GM19467 (cell line): ENCODE results near the gene TBX10.
"Not testable (repeated sequence)": the region's sequence is repeated elsewhere in the genome, so short reads cannot be mapped to it uniquely, and the experiment has no call there.

Experiments used
- ATAC-seq: cut with Tn5 transposase; IDR thresholded peaks from one replicate; pipeline ENCODE4 v1.9.1; 2021; ENCODE audit warnings: mild to moderate bottlenecking, moderate library complexity; ENCODE audit not compliant: unreplicated experiment

TBX10 gene

DNA sequence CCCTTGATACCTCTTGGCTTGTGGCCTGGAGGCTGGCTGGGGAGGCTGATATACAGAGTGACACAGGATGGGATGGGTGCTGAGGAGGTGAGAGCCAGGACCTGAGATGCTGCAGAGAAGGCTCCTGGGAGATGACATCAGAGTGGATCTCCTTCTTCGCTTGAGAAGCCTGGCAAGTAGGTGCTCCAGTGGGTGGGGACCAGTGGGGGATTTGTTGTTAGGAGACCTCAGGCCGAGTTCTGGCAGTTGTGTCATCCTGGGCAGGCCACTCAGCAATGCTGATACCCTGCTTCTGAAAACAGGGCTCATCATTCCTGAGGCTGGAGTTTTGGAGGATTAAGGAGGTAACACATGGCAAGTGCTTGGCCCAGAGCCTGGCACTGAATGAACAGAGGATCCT is 34.7 kb downstream of the TBX10 start:
- ATAC-seq = no peak

DNA sequence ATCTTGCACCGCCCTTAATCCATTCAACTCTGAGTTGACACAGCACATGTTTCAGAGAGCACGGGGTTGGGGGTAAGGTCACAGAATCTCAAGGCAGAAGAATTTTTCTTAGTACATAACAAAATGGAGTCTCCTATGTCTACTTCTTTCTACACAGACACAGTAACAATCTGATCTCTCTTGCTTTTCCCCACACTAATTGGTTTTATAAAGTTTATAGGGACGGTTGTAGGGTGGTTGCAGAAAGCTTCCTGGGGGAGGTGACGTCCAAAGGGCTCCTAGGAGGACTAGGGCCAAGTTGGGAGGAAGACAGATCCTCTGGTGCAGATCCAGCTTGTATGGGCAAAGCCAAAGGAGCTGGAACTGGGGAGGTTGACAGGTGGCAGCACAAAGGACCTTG is 35.4 kb downstream of the TBX10 start:
- not testable (repeated sequence) for ATAC-seq

DNA sequence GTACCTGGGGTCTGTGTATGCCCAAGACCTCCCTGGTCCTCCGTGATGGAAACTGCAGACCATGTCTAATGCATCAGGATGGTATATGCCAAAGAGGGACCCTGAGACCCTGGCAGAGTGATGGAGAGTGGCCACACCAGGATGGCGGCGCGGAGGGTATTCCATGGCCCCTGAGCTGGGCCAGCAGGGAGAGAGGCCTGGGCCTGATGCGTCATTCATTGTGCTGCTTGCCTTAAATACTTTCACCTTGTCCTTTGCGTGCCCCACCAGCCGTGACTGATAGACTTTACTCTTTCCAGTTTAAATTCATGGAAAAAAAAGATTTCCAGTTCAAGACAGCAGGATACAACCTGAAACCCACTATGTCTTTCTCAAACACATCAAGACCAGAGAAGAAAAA is 38.5 kb downstream of the TBX10 start:
- no peak for ATAC-seq

DNA sequence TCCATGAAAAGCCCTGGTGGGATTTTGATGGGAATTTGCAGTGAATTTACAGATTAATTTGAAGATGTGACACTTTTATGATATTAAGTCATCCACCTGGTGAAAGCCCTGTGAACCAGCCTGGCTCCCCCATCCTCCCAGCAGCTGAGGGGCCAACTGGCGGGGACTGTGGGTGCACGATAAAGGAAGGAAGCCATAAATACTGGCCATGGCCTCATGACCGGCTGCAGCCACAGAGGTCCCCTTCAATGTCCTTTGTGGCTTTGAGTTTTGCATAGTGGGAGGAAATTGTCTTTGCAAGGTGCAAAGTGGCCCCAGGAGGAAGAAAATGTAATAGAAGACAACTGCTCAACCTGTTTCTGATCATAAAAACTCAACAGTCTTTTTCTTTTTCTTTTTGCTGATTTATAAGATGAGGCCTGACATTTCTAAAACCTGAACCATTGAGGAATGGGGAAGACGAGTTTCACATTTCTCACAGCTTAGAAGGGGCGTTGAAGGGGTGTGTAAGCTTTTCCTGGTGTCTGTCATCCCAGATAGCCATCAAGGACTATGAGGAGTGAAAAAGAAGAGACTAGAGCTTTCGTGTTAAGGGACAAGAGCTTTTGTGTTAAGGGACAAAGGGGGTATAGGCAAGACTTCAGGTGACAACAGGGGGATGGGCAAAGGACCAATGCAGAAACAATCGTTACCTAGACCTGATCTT is 39.1 kb downstream of the TBX10 start:
- no peak for ATAC-seq

DNA sequence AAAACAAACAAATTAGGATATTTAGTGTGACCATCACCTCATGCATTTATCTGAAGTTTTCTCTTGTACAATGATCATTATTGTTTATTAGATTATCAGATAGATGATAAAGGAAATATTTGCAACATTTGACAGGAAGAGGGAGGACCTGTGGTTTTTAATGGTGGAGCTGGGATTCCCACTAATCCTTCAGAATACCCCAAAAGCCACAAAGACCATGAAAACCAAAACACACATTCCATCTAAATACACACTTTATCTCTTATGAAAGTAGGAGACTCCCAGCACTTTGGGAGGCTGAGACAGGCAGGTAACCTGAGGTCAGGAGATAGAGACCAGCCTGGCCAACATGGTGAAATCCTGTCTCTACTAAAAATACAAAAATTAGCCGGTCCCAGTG is 40.4 kb downstream of the TBX10 start:
- no peak for ATAC-seq

DNA sequence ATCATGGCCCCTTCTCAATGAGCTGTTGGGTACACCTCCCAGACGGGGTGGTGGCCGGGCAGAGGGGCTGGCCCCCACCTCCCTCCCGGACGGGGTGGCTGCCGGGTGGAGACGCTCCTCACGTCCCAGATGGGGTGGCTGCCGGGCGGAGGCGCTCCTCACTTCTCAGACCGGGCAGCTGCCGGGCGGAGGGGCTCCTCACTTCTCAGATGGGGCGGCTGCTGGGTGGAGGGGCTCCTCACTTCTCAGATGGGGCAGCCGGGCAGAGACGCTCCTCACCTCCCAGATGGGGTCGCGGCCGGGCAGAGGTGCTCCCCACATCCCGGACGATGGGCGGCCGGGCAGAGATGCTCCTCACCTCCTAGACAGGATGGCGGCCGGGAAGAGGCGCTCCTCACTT is 41.6 kb downstream of the TBX10 start:
- not testable (repeated sequence) for ATAC-seq

DNA sequence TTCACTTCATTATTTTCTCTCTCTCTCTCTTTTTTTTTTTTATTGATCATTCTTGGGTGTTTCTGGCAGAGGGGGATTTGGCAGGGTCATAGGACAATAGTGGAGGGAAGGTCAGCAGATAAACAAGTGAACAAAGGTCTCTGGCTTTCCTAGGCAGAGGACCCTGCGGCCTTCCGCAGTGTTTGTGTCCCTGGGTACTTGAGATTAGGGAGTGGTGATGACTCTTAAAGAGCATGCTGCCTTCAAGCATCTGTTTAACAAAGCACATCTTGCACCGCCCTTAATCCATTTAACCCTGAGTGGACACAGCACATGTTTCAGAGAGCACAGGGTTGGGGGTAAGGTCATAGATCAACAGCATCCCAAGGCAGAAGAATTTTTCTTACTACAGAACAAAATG is 42.1 kb downstream of the TBX10 start:
- ATAC-seq = not testable (repeated sequence)

DNA sequence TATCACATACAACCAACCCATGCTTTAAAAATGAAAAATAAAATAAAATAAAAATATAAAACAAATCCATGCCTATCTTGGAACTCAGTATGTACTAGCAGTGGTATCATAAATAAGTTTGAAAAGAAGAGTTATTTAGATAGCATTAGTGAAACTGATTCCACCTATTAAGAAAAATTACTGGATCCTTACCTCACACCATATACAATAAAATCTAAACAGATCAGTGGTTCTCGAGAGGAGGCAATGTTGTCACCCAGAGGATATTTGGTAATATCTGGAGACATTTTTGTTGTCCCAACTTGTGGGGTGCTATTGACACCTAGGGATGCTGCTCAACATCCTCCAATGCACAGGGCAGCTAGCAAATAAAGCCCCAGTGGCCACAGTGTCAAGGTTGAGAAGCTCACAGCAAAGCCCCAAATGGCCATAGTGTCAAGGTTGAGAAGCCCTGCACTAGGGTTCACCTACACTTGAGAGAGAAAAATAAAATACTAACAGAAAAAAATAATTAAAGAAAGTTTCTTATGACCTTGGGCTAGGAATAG is 42.7 kb downstream of the TBX10 start:
- ATAC-seq = no peak

DNA sequence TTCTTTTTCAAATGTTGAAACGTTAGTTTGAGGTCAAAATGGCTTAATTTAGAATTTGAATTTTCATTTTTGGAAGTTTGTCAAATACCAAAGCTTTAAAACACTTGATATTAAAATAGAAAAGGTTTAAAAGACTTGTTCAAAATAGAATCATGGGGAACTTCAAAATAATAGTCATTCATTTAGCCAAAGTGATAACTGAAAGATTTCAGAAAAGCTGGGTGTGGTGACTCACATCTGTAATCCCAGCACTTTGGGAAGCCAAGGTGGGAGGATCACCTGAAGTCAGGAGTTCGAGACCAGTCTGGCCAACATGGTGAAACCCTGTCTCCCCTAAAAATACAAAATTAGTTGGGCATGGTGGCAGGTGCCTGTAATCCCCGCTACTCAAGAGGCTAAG is 45.1 kb downstream of the TBX10 start:
- ATAC-seq = no peak

DNA sequence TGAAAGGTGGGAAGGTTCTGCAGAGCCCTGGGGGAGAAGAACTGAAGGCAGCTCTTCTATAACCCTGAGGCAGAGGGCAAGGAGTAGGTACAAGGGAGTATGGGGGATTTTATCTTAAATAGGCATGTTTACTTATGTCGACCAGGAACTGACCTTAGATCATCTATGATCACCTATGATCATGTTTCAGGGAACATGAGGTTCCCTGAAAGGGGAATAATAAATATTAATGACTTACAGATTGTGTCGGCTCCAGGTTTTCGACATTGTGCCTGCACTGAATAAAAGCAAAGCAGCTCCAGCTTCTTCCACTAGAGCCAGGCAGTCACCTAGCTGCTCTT is 46.0 kb downstream of the TBX10 start:
- no peak for ATAC-seq

DNA sequence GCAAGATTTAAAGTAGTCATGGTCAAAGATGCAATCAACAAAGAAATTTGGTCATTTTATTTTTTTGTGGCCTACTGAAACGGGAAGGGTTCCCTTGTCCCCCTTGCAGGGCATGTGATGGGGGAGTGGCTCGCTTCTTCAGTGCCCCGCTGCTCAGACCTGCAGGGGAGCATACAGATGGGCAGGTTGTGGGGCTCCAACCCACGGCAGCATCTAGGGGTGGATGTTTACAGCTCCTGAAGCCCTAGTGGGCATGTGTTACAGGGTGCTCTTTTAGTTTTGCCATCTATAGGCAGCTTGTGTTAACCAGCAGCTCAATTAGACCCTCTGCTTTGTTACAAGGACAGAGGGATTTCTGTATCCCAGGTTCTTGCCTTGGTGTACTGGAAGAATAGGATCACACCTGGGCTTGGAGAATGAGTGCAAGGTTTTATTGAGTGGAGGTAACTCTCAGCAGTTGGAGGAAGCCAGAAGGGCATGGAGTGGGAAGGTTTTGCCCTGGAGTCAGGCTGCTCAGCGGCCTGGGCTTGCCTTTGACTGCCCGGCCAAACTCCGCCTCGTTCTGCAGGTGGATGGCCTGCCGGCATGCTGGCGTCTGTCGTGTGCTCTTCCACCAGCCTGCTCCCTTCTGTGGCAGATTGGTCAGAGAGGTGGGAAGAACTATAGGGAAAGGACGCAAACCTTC is 46.5 kb downstream of the TBX10 start:
- ATAC-seq = no peak

DNA sequence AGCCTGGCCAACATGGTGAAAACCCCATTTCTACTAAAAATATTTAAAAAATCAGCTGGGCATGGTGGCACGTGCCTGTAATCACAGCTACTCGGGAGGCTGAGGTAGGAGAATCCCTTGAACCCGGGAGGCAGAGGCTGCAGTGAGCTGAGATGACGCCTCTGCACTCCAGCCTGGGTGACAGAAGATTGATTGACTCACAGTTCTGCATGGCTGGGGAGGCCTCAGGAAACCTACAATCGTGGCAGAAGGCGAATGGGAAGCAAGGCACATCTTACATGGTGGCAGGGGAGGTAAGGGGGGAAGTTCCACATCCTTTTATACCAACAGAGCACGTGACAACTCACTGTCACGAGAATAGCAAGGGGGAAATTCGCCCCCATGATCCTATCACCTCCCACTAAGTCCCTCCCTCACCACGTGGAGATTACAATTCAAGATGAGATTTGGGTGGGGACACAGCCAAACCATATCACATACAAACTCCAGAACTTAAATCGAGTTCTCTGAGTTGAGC is 50.6 kb downstream of the TBX10 start:
- ATAC-seq = not testable (repeated sequence)

DNA sequence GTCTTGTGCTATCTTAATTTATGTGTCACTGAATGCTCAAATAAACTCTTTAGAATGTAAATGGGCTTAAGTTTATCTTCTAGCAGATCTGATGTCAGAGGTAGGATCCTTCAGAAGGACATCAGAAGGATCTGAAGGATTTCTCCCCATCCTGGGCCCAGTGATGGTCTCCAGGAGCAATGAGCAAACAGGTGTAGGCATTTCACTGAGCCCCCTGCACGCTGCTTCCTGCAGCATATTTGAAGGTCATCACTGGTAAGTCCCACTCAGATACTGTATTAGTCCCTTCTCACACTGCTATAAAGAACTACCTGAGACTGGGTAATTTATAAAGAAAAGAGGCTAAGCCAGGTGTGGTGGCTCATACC is 51.4 kb downstream of the TBX10 start:
- peak; percentile 22 for ATAC-seq

DNA sequence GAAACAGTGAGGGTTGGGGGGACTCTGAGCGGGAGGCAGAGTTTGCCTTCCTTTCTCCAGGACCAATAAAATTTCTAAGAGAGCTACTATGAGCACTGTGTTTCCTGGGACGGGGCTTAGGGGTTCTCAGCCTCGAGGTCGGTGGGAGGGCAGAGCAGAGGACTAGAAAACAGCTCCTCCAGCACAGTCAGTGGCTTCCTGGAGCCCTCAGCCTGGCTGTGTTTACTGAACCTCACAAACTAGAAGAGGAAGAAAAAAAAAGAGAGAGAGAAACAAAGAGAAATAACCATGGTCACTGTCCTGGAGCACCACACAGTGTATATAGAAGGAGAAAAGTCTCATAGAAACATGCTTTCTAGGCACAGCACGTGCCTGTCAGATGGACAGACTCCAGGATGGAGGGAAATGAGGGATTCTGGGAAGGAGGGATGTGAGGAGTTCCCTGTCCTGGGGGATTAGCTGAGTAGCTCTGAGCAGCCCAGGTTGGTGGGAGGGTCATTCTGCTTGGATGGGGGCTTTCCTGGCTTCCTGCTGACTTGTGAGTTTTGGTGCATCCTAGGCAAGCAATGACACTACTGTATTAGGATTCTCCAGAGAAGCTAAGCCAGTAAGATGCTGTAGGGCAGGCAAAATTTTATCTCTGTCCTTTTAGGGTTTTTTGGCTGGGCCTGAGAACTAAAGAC is 52.9 kb downstream of the TBX10 start:
- no peak for ATAC-seq

DNA sequence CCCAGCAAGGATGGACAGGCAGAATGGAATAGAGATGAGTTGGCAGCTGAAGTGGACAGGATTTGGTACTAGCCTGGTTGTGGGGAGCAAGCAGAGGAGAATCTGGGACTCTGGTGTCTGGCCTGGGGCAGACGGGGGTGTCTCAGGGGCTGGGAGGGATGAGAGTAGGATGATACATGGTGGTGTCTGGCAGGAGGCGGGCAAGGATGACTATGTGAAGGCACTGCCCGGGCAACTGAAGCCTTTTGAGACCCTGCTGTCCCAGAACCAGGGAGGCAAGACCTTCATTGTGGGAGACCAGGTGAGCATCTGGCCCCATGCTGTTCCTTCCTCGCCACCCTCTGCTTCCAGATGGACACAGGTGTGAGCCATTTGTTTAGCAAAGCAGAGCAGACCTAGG is 53.7 kb downstream of the TBX10 start:
- no peak for ATAC-seq

DNA sequence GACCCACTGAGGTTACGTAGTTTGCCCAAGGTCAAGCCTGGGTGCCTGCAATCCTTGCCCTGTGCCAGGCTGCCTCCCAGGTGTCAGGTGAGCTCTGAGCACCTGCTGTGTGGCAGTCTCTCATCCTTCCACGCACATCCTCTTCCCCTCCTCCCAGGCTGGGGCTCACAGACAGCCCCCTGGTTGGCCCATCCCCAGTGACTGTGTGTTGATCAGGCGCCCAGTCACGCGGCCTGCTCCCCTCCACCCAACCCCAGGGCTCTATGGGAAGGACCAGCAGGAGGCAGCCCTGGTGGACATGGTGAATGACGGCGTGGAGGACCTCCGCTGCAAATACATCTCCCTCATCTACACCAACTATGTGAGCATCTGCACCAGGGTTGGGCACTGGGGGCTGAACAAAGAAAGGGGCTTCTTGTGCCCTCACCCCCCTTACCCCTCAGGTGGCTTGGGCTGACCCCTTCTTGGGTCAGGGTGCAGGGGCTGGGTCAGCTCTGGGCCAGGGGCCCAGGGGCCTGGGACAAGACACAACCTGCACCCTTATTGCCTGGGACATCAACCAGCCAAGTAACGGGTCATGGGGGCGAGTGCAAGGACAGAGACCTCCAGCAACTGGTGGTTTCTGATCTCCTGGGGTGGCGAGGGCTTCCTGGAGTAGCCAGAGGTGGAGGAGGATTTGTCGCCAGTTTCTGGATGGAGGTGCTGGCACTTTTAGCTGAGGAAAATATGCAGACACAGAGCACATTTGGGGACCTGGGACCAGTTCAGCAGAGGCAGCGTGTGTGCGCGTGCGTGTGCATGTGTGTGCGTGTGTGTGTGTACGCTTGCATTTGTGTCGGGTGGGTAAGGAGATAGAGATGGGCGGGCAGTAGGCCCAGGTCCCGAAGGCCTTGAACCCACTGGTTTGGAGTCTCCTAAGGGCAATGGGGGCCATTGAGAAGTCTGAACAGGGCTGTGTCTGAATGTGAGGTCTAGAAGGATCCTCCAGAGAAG is 54.4 kb downstream of the TBX10 start:
- no peak for ATAC-seq

DNA sequence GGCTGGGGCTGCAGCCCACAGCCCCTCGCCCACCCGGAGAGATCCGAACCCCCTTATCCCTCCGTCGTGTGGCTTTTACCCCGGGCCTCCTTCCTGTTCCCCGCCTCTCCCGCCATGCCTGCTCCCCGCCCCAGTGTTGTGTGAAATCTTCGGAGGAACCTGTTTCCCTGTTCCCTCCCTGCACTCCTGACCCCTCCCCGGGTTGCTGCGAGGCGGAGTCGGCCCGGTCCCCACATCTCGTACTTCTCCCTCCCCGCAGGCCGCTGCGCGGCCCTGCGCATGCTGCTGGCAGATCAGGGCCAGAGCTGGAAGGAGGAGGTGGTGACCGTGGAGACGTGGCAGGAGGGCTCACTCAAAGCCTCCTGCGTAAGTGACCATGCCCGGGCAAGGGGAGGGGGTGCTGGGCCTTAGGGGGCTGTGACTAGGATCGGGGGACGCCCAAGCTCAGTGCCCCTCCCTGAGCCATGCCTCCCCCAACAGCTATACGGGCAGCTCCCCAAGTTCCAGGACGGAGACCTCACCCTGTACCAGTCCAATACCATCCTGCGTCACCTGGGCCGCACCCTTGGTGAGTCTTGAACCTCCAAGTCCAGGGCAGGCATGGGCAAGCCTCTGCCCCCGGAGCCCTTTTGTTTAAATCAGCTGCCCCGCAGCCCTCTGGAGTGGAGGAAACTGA is 55.2 kb downstream of the TBX10 start:
- no peak for ATAC-seq

DNA sequence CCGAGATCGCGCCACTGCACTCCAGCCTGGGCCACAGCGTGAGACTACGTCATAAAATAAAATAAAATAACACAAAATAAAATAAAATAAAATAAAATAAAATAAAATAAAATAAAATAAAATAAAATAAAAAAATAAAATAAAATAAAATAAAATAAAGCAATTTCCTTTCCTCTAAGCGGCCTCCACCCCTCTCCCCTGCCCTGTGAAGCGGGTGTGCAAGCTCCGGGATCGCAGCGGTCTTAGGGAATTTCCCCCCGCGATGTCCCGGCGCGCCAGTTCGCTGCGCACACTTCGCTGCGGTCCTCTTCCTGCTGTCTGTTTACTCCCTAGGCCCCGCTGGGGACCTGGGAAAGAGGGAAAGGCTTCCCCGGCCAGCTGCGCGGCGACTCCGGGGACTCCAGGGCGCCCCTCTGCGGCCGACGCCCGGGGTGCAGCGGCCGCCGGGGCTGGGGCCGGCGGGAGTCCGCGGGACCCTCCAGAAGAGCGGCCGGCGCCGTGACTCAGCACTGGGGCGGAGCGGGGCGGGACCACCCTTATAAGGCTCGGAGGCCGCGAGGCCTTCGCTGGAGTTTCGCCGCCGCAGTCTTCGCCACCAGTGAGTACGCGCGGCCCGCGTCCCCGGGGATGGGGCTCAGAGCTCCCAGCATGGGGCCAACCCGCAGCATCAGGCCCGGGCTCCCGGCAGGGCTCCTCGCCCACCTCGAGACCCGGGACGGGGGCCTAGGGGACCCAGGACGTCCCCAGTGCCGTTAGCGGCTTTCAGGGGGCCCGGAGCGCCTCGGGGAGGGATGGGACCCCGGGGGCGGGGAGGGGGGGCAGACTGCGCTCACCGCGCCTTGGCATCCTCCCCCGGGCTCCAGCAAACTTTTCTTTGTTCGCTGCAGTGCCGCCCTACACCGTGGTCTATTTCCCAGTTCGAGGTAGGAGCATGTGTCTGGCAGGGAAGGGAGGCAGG is 56.0 kb downstream of the TBX10 start, which contains the start of gene GSTP1:
Gene GSTP1 (plus strand): TSS at position 566 of the 958 bp plus-strand sequence. CDS start 32 bp downstream, at position 598.
- peak; percentile 57 for ATAC-seq

DNA sequence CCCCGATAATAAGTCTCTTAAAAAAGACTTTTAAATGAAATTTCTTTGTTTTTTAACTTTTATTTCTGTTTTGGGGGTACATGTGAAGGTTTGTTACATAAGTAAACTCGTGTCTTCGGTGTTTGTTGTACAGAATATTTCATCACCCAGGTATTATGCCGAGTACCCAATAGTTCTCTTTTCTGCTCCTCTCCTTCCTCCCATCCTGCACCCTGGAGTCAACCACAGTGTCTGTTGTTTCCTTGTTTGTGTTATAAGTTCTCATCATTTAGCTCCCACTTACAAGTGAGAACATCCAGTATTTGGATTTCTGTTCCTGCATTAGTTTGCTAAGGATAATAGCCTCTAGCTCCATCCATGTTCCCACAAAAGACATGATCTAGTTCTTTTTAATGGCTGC is 57.6 kb downstream of the TBX10 start:
- no peak for ATAC-seq
